ENCODE data around the gene ALPP. TPM values are rescaled to one million over a fixed set of nuclear protein-coding genes. Genes with fewer than 3 reads are reported as not detected.

Gene ALPP
- total and polyA plus RNA-seq, 8 donors, result not detected

GRCh38 chr2:232395586-232395985, 17.0 kb downstream of the ALPP start:
- 60 to 86% methylated on average over 1 of the region's 1 CpG for WGBS, 2 donors
- DNase-seq (no peak), FAIRE-seq (no peak), ATAC-seq (no peak)
- H3K4me3 ChIP-seq, result no peak overlapping the region
- H3K9me3 ChIP-seq, result no peaks in the 10 kb centered on the region
- no peaks in the 10 kb centered on the region for H3K36me3 ChIP-seq
- H3K27me3 ChIP-seq, result peaks cover 0 to 3% (median 0%) of the 10 kb centered on the region in 4 donors
- intact Hi-C loops (cut with DNase I), result no loop called here
- TF ChIP-seq CTCF (IDR thresholded peaks at IDR 0.05), result no peak
- no peak overlapping the region for H3K27ac ChIP-seq
- no peaks in the 10 kb centered on the region for H3K4me1 ChIP-seq

GRCh38 chr2:232396683-232397082, 18.1 kb downstream of the ALPP start:
- no peaks in the 10 kb centered on the region for H3K36me3 ChIP-seq
- DNase-seq, result no peak
- WGBS, 2 donors, result 58 to 65% methylated on average over 2 of the region's 2 CpGs
- H3K27me3 ChIP-seq, result no peaks in the 10 kb centered on the region
- intact Hi-C loops (cut with DNase I), result no loop called here
- H3K4me3 ChIP-seq, result no peak overlapping the region
- no peaks in the 10 kb centered on the region for H3K4me1 ChIP-seq
- no peak overlapping the region for H3K27ac ChIP-seq
- H3K9me3 ChIP-seq, result no peaks in the 10 kb centered on the region
- no peak for ATAC-seq
- no peak for FAIRE-seq
- no peak for TF ChIP-seq CTCF (IDR thresholded peaks at IDR 0.05)

DNA sequence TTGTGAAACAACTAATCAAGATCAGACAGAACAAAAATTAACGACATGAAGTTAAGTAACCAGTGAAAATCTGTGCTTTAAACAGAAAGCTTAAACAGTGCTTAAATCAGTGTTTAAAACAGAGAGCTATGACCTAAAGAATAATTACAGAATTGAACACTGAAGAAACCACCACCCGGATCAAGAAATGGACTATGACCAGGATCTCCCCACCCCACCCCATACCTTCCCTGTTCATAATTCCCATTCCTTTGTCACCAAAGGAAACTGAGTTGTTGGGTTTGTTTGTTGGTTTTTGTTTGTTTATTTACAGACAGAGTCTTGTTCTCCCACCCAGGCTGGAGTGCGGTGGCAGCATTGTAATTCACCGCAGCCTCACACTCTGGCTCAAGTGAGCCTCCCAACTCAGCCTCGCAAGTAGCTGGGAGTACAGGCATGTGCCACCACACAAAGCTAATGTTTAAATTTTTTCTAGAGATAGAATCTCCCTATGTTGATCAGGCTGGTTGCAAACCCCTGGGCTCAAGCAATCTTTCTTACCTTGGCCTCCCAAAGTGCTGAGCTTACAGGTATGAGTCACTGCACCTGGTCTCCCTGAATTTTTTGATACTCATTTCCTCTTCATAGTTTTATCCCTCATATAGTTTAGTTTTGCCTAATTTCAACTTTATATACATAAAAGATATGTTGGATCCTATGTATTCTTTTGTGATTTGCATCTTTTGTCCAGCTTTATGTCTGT, 19.9 kb downstream of the ALPP start:
- no peak for DNase-seq
- Histone ChIP-seq H3K4me1 (no peaks in the 10 kb centered on the region), H3K36me3 (no peaks in the 10 kb centered on the region), H3K4me3 (no peak overlapping the region), H3K27ac (no peak overlapping the region), H3K9me3 (no peaks in the 10 kb centered on the region), H3K27me3 (no peaks in the 10 kb centered on the region)
- 76 to 87% methylated on average over 5 of the region's 5 CpGs for WGBS, 2 donors
- no peak for FAIRE-seq
- ATAC-seq, result no peak
- intact Hi-C loops (cut with DNase I), result no loop called here
- TF ChIP-seq CTCF (IDR thresholded peaks at IDR 0.05), result no peak

- 53 to 55% methylated on average over 9 of the region's 9 CpGs for WGBS, 2 donors
Observed at GRCh38 chr2:232400256-232401015, 21.9 kb downstream of the ALPP start.

More at GRCh38 chr2:232400256-232401015, 21.9 kb downstream of the ALPP start:
- H3K9me3 ChIP-seq, result no peaks in the 10 kb centered on the region
- no peak overlapping the region for H3K27ac ChIP-seq
- TF ChIP-seq CTCF (IDR thresholded peaks at IDR 0.05), result no peak
- intact Hi-C loops (cut with DNase I), result no loop called here
- no peaks in the 10 kb centered on the region for H3K36me3 ChIP-seq
- no peak for FAIRE-seq
- no peak overlapping the region for H3K4me3 ChIP-seq
- peak in 2 of 4 donors; percentile 60 to 62 for ATAC-seq
- no peaks in the 10 kb centered on the region for H3K27me3 ChIP-seq
- H3K4me1 ChIP-seq, result no peaks in the 10 kb centered on the region
- DNase-seq, result no peak
